ENCODE data around the gene AMOTL2.

DNA sequence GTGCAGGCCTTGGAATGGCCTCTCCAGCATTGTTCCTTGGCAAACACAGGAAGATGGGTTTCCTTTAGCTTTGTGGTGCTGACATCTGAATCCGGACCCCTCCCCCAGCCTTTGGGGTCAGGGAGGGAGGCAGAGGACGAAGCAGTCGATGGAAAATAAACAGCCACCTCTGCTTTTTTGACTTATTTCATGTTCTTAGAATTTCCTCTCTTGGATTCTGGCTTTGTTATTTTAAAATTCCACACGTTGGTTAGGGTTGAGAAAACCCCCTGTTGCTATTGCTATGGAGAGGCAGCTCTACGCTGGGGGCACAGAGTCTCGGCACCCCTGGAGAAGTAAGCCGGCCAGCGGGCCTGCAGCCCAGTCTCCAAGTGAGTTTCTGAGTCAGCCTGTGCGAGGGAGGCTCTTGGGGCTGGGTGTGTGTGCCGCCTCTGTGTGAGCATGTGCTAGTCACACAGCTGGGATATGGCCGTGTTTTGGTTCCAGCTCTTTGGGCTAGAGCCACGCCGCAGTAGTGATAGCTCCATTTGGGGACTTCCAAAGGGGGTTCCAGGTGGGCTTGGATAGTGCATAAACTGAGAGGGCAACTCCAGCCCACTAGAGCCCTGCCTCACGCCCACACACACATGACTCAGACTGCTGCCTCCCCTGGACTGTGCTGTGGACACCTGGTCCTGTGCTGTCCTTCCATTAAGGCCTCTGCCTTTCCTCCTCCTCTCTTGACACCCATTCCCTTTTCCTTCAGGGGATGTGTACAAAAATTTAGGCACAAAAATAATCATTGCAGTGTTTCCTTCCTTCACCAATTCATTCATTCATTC lies 58.8 kb downstream of the AMOTL2 start:
- no peak for TF ChIP-seq SUZ12 (IDR thresholded peaks at IDR 0.05; ENCODE audit: extremely low read depth, insufficient read depth, insufficient read length)
- no peak for TF ChIP-seq YY1 (IDR thresholded peaks at IDR 0.05; ENCODE audit: insufficient read depth, insufficient read length)
